NCI-H2107 (cell line): ENCODE measurements around the gene LY6G5B.

Experiments
- DNase-seq: peaks from one replicate; lab custom pipeline; 2025; lab: John Stamatoyannopoulos, UW

The LY6G5B gene

GRCh38 chr6:31641370-31641769 lies 28.4 kb upstream of the LY6G5B start:
- no peak for DNase-seq

GRCh38 chr6:31642798-31643570 lies 26.8 kb upstream of the LY6G5B start:
- DNase-seq, result no peak

GRCh38 chr6:31643818-31644454 lies 25.8 kb upstream of the LY6G5B start:
- DNase-seq, result no peak

GRCh38 chr6:31645325-31645724 lies 24.5 kb upstream of the LY6G5B start:
- DNase-seq, result no peak

- no peak for DNase-seq
Measured at GRCh38 chr6:31651602-31652191, 18.1 kb upstream of the LY6G5B start.

- DNase-seq, result no peak
Measured at GRCh38 chr6:31652925-31653724, 16.7 kb upstream of the LY6G5B start.

- no peak for DNase-seq
Measured at GRCh38 chr6:31654574-31655348, 15.0 kb upstream of the LY6G5B start.

GRCh38 chr6:31655349-31656237 lies 14.2 kb upstream of the LY6G5B start, which contains the start of gene APOM:
APOM (plus strand) TSS chr6:31655894; CDS start chr6:31655967, 73 bp downstream.
- DNase-seq, result no peak

GRCh38 chr6:31657406-31658157 lies 12.2 kb upstream of the LY6G5B start:
- no peak for DNase-seq

GRCh38 chr6:31658158-31658688 lies 11.6 kb upstream of the LY6G5B start:
- no peak for DNase-seq

- DNase-seq, result no peak
Measured at GRCh38 chr6:31658983-31659648, 10.7 kb upstream of the LY6G5B start.

- no peak for DNase-seq
Measured at GRCh38 chr6:31659649-31660380, 10.0 kb upstream of the LY6G5B start.

- DNase-seq, result peak; percentile 38
Measured at GRCh38 chr6:31660381-31661261, 9.2 kb upstream of the LY6G5B start, which contains the start of gene C6orf47. C6orf47 (minus strand) TSS chr6:31660778; CDS start chr6:31659947, 831 bp downstream.

- DNase-seq, result no peak
Measured at GRCh38 chr6:31661262-31662123, 8.3 kb upstream of the LY6G5B start.

- no peak for DNase-seq
Measured at GRCh38 chr6:31662124-31662723, 7.6 kb upstream of the LY6G5B start.
